ENCODE data around the gene LCN6. TPM values are rescaled to one million over a fixed set of nuclear protein-coding genes. Genes with fewer than 3 reads are reported as not detected.

Gene LCN6
- total and polyA plus RNA-seq, 9 of the 15 experiments (the other 6 are each of a cell fraction or from before 2014, with no cell fraction given), result 0.10 to 0.45 (median 0.37) TPM; not detected in 5

GRCh38 chr9:136694163-136694871 lies 54.0 kb downstream of the LCN6 start (continued):
- TF ChIP-seq CREB5 (CRISPR knock-in tag; IDR thresholded peaks at IDR 0.05), result no peak
- TF ChIP-seq CBFB (CRISPR knock-in tag; IDR thresholded peaks at IDR 0.05), result no peak
- TF ChIP-seq AFF4 (CRISPR knock-in tag; IDR thresholded peaks at IDR 0.05), result no peak
- TF ChIP-seq GMEB1 (CRISPR knock-in tag; IDR thresholded peaks at IDR 0.05), result no peak
- TF ChIP-seq FOXO4 (CRISPR knock-in tag; IDR thresholded peaks at IDR 0.05), result no peak
- TF ChIP-seq PTRF (tag; IDR thresholded peaks at IDR 0.05), result no peak
- no peak for TF ChIP-seq CREBBP (IDR thresholded peaks at IDR 0.05; ENCODE audit: low read depth, low read length)
- no peak for TF ChIP-seq MXD1 (CRISPR knock-in tag; IDR thresholded peaks at IDR 0.05; ENCODE audit: borderline replicate concordance, poor library complexity, severe bottlenecking)
- no peak for TF ChIP-seq ZNF584 (CRISPR knock-in tag; IDR thresholded peaks at IDR 0.05; ENCODE audit: low read depth)
- TF ChIP-seq RBM34 (IDR thresholded peaks at IDR 0.05; ENCODE audit: borderline replicate concordance, insufficient read depth, low read length), result no peak
- no peak for TF ChIP-seq BRD4 (IDR thresholded peaks at IDR 0.05)
- TF ChIP-seq ZNF253 (CRISPR knock-in tag; conservative IDR thresholded peaks at IDR 0.05), result no peak
- TF ChIP-seq ZNF445 (CRISPR knock-in tag; IDR thresholded peaks at IDR 0.05; ENCODE audit: low read depth), result no peak

All from K562 (cell line).